GM23338 (cell line): ENCODE measurements around the gene PAEP. TPM values are rescaled to one million over a fixed set of nuclear protein-coding genes. Genes with fewer than 3 reads are reported as not detected.

Experiments used
- ATAC-seq: fragments of 200-7000 bp; cut with Tn5 transposase; 3 replicates; pipeline ENCODE4 v1.9.1; 2020
- DNase-seq: peaks from one replicate; pipeline ENCODE4 v3.0.0-alpha.2; 2015; ENCODE audit warnings: low spot score
- H2AFZ ChIP-seq: fragments of 200-600 bp; sonication (generic); 2 replicates; pipeline ENCODE4 v1.8.0; 2016; ENCODE audit warnings: antibody characterized with exemption, mild to moderate bottlenecking, moderate library complexity
- H3F3A ChIP-seq: fragments of 200-600 bp; sonication (generic); replicated peaks from 2 replicates; pipeline ENCODE4 v1.8.0; 2017; ENCODE audit warnings: antibody characterized with exemption, mixed run types, low read depth
- H3K27ac ChIP-seq: fragments of 200-600 bp; sonication (generic); 2 replicates; pipeline ENCODE4 v1.6.1; 2016; ENCODE audit warnings: low read depth
- H3K27me3 ChIP-seq: fragments of 200-600 bp; sonication (generic); 2 replicates; pipeline ENCODE4 v1.8.0; 2016; ENCODE audit warnings: mild to moderate bottlenecking, mixed run types, moderate library complexity; ENCODE audit not compliant: insufficient read depth
- H3K36me3 ChIP-seq: fragments of 200-600 bp; sonication (generic); 2 replicates; pipeline ENCODE4 v1.8.0; 2016; ENCODE audit warnings: mild to moderate bottlenecking; ENCODE audit not compliant: insufficient read depth
- H3K4me1 ChIP-seq: fragments of 200-600 bp; sonication (generic); 2 replicates; pipeline ENCODE4 v1.8.0; 2016; ENCODE audit warnings: mild to moderate bottlenecking, moderate library complexity; ENCODE audit not compliant: insufficient read depth
- H3K4me2 ChIP-seq: fragments of 200-600 bp; sonication (generic); 2 replicates; pipeline ENCODE4 v1.7.1; 2017; ENCODE audit warnings: mixed run types
- H3K4me3 ChIP-seq: fragments of 200-600 bp; sonication (generic); 2 replicates; pipeline ENCODE4 v1.6.1; 2016; ENCODE audit warnings: mixed run types
- H3K79me2 ChIP-seq: fragments of 200-600 bp; sonication (generic); replicated peaks from 2 replicates; pipeline ENCODE4 v1.8.0; 2017; ENCODE audit warnings: mild to moderate bottlenecking; ENCODE audit not compliant: insufficient read depth
- H3K9me2 ChIP-seq: fragments of 200-600 bp; sonication (generic); 2 replicates; pipeline ENCODE4 v1.8.0; 2017; ENCODE audit not compliant: insufficient read depth
- H4K20me1 ChIP-seq: fragments of 200-600 bp; sonication (generic); replicated peaks from 2 replicates; pipeline ENCODE4 v1.8.0; 2017; ENCODE audit warnings: mild to moderate bottlenecking; ENCODE audit not compliant: insufficient read depth
- H3K27ac Mint-ChIP-seq: 2 replicates; pipeline ENCODE4 v1.8.0; 2020; ENCODE audit warnings: inconsistent platforms, mild to moderate bottlenecking, moderate library complexity, mixed read lengths
- H3K27me3 Mint-ChIP-seq: 3 replicates; pipeline ENCODE4 v1.8.0; 2022; ENCODE audit warnings: low read depth, mild to moderate bottlenecking, moderate library complexity, mixed read lengths, inconsistent platforms; ENCODE audit not compliant: insufficient read depth, poor library complexity
- H3K36me3 Mint-ChIP-seq: 3 replicates; pipeline ENCODE4 v1.8.0; 2021; ENCODE audit warnings: low read depth, mild to moderate bottlenecking, inconsistent platforms, moderate library complexity, mixed read lengths
- H3K4me1 Mint-ChIP-seq: 3 replicates; pipeline ENCODE4 v1.8.0; 2020; ENCODE audit warnings: mild to moderate bottlenecking, inconsistent platforms, mixed read lengths
- H3K4me3 Mint-ChIP-seq: 3 replicates; pipeline ENCODE4 v1.8.0; 2021; ENCODE audit warnings: moderate library complexity, mild to moderate bottlenecking, inconsistent platforms, mixed read lengths
- H3K9me3 Mint-ChIP-seq: 3 replicates; pipeline ENCODE4 v1.8.0; 2020; ENCODE audit warnings: moderate library complexity, mild to moderate bottlenecking, inconsistent platforms, mixed read lengths
- EZH2 ChIP-seq: fragments of 200-600 bp; sonication (generic); IDR thresholded peaks from one replicate; pipeline ENCODE4 v1.8.0; 2017; ENCODE audit warnings: antibody characterized with exemption, mild to moderate bottlenecking, low read depth; ENCODE audit not compliant: unreplicated experiment
- EZH2phosphoT487 ChIP-seq: fragments of 200-600 bp; sonication (generic); IDR thresholded peaks from one replicate; pipeline ENCODE4 v1.8.1; 2018; ENCODE audit warnings: antibody characterized with exemption; ENCODE audit not compliant: unreplicated experiment
- JUNB ChIP-seq: IDR thresholded peaks from one replicate; pipeline ENCODE4 v1.6.1; 2016; ENCODE audit warnings: antibody characterized with exemption; ENCODE audit not compliant: unreplicated experiment
- NANOG ChIP-seq: IDR thresholded peaks from 2 replicates; pipeline ENCODE4 v1.6.1; 2016; ENCODE audit warnings: antibody characterized with exemption, borderline replicate concordance
- POLR2AphosphoS5 ChIP-seq: IDR thresholded peaks from 2 replicates; pipeline ENCODE4 v1.6.1; 2016; ENCODE audit warnings: antibody characterized with exemption, low read depth
- ZNF114 ChIP-seq: fragments of 250-450 bp; sonication (Bioruptor Pico); IDR thresholded peaks from 2 replicates; pipeline ENCODE4 v1.5.0; 2020; ENCODE audit warnings: mild to moderate bottlenecking, moderate library complexity
- ZNF331 ChIP-seq: fragments of 250-450 bp; sonication (Bioruptor Pico); IDR thresholded peaks from 2 replicates; pipeline ENCODE4 v1.5.0; 2020; ENCODE audit warnings: low read depth, mild to moderate bottlenecking, moderate library complexity
- polyA plus RNA-seq: library from polyadenylated mRNA; unstranded; fragments of >200 nt; fragmentation: Nextera tagmentation; extraction: Ambion mirVana; gene quantifications from 2 replicates; pipeline ENCODE4 v1.2.1, GENCODE V29; 2016
- total RNA-seq: library from RNA; depleted of rRNA; stranded (reverse); fragments of >200 nt; shearing (Covaris generic); gene quantifications from 2 replicates; pipeline ENCODE4 v1.2.3, GENCODE V29; 2014
- TF ChIP-seq, protein P1 (sequence below), 2 experiments: fragments of 200-600 bp in 1 of 2; sonication (generic) in 1 of 2; conservative IDR thresholded peaks; 2 replicates each; pipeline versions ENCODE4 v1.5.1 to v1.6.1; 2016 to 2017; ENCODE audit warnings: antibody characterized with exemption in 2 of 2, low read depth in 2 of 2, mild to moderate bottlenecking in 2 of 2, moderate library complexity in 1 of 2
- TF ChIP-seq, protein P2 (sequence below): IDR thresholded peaks from 2 replicates; pipeline ENCODE4 v1.6.1; 2016; ENCODE audit warnings: antibody characterized with exemption
- TF ChIP-seq, protein P3 (sequence below): IDR thresholded peaks from one replicate; pipeline ENCODE4 v1.6.1; 2018; ENCODE audit warnings: antibody characterized with exemption; ENCODE audit not compliant: unreplicated experiment

Gene PAEP
- total and polyA plus RNA-seq, 2 experiments from 2014 or later, result not detected

DNA sequence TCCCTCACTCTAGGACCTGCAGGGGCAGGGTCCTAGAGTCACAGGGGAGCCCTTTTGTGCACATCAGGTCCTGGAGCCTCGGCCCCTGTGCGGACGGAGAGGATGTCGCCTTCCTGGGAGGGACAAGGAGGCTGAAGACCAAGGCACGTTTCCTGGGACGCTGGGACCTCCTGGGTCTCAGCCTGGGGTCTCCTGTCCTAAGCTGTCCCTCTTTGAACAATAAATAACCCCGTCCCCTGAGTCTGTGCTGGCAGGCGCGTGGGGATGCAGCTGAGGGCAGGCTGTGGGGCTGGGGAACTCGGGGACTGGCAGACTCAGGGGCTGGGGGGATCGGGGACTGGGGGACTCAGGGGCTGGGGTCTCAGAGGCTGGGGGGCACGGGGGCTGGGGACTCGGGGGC is 31.1 kb downstream of the PAEP start (continued):
- TF ChIP-seq ZNF331 (CRISPR knock-in tag) (no peak), EZH2 (no peak), POLR2AphosphoS5 (no peak), ZNF114 (no peak)
- TF ChIP-seq, protein P1, sequence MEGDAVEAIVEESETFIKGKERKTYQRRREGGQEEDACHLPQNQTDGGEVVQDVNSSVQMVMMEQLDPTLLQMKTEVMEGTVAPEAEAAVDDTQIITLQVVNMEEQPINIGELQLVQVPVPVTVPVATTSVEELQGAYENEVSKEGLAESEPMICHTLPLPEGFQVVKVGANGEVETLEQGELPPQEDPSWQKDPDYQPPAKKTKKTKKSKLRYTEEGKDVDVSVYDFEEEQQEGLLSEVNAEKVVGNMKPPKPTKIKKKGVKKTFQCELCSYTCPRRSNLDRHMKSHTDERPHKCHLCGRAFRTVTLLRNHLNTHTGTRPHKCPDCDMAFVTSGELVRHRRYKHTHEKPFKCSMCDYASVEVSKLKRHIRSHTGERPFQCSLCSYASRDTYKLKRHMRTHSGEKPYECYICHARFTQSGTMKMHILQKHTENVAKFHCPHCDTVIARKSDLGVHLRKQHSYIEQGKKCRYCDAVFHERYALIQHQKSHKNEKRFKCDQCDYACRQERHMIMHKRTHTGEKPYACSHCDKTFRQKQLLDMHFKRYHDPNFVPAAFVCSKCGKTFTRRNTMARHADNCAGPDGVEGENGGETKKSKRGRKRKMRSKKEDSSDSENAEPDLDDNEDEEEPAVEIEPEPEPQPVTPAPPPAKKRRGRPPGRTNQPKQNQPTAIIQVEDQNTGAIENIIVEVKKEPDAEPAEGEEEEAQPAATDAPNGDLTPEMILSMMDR (conservative IDR thresholded peaks at IDR 0.05; ENCODE audit: low read depth in 2 of 2), result no peak
- TF ChIP-seq, protein P2, sequence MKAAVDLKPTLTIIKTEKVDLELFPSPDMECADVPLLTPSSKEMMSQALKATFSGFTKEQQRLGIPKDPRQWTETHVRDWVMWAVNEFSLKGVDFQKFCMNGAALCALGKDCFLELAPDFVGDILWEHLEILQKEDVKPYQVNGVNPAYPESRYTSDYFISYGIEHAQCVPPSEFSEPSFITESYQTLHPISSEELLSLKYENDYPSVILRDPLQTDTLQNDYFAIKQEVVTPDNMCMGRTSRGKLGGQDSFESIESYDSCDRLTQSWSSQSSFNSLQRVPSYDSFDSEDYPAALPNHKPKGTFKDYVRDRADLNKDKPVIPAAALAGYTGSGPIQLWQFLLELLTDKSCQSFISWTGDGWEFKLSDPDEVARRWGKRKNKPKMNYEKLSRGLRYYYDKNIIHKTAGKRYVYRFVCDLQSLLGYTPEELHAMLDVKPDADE, result no peak

DNA sequence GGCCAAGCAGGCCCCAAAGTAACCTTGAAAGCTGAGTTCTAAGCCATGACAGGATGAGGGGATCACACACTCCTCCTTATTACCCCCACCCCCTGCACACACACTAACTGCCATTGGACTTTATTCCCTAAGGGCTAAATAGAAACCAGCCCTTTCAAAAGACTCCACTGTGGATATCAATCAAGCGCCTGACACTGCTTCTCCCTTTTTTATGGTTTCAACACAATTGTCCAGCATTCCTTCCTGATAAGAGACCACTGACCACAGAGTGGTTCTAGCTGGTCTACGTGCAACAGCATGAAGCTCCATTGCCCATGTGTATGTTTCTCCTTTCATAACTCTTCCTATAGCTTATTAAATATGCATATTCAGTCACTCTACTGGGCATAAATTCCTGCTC is 34.7 kb downstream of the PAEP start:
- Mint-ChIP-seq H3K27ac (no peak overlapping the region), H3K9me3 (peaks cover 14% of the 10 kb centered on the region), H3K27me3 (no peaks in the 10 kb centered on the region), H3K36me3 (no peaks in the 10 kb centered on the region), H3K4me1 (no peaks in the 10 kb centered on the region), H3K4me3 (no peak overlapping the region)
- H3F3A ChIP-seq, result no peaks in the 10 kb centered on the region
- H4K20me1 ChIP-seq, result no peaks in the 10 kb centered on the region
- H3K27ac ChIP-seq, result no peak overlapping the region
- H3K4me1 ChIP-seq, result no peaks in the 10 kb centered on the region
- H3K9me2 ChIP-seq, result 0 out of 2 replicates have a peak, but pooled peaks cover 3% of the 10 kb centered on the region
- no peaks in the 10 kb centered on the region for H3K79me2 ChIP-seq
- ATAC-seq (no peak), DNase-seq (no peak)
- no peak overlapping the region for H3K4me3 ChIP-seq
- no peaks in the 10 kb centered on the region for H3K27me3 ChIP-seq
- H3K4me2 ChIP-seq, result no peak overlapping the region
- H3K36me3 ChIP-seq, result no peaks in the 10 kb centered on the region
- no peak overlapping the region for H2AFZ ChIP-seq
- TF ChIP-seq EZH2 (no peak), EZH2phosphoT487 (no peak), NANOG (no peak), ZNF114 (no peak), JUNB (no peak), ZNF331 (CRISPR knock-in tag) (no peak), POLR2AphosphoS5 (no peak)
- TF ChIP-seq, protein P1 (conservative IDR thresholded peaks at IDR 0.05; ENCODE audit: low read depth in 2 of 2), result no peak
- TF ChIP-seq, protein P3, sequence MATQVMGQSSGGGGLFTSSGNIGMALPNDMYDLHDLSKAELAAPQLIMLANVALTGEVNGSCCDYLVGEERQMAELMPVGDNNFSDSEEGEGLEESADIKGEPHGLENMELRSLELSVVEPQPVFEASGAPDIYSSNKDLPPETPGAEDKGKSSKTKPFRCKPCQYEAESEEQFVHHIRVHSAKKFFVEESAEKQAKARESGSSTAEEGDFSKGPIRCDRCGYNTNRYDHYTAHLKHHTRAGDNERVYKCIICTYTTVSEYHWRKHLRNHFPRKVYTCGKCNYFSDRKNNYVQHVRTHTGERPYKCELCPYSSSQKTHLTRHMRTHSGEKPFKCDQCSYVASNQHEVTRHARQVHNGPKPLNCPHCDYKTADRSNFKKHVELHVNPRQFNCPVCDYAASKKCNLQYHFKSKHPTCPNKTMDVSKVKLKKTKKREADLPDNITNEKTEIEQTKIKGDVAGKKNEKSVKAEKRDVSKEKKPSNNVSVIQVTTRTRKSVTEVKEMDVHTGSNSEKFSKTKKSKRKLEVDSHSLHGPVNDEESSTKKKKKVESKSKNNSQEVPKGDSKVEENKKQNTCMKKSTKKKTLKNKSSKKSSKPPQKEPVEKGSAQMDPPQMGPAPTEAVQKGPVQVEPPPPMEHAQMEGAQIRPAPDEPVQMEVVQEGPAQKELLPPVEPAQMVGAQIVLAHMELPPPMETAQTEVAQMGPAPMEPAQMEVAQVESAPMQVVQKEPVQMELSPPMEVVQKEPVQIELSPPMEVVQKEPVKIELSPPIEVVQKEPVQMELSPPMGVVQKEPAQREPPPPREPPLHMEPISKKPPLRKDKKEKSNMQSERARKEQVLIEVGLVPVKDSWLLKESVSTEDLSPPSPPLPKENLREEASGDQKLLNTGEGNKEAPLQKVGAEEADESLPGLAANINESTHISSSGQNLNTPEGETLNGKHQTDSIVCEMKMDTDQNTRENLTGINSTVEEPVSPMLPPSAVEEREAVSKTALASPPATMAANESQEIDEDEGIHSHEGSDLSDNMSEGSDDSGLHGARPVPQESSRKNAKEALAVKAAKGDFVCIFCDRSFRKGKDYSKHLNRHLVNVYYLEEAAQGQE, result no peak
- TF ChIP-seq, protein P2, result no peak
